NB4 (cell line): ENCODE data around the gene AQP7.

Experiments
- CTCF ChIP-seq: IDR thresholded peaks from one replicate; pipeline ENCODE4 v1.5.1; 2012; ENCODE audit warnings: low read depth, low read length
- MAX ChIP-seq: IDR thresholded peaks from 2 replicates; pipeline ENCODE4 v1.6.1; 2011; ENCODE audit warnings: low read depth, low read length
- MYC ChIP-seq: IDR thresholded peaks from 2 replicates; pipeline ENCODE4 v1.6.1; 2011; ENCODE audit warnings: low read depth, low read length
- POLR2A ChIP-seq: IDR thresholded peaks from 2 replicates; pipeline ENCODE4 v1.6.1; 2011; ENCODE audit warnings: mild to moderate bottlenecking; ENCODE audit not compliant: insufficient read length; ENCODE audit errors: extremely low read depth

- TF ChIP-seq CTCF: no peak
- no peak for TF ChIP-seq POLR2A
- TF ChIP-seq MAX: no peak
- no peak for TF ChIP-seq MYC
Observed at GRCh38 chr9:33403941-33404787, 1.8 kb upstream of the AQP7 start.
